ENCODE results near the gene IRF7. TPM values are rescaled to one million over a fixed set of nuclear protein-coding genes. Genes with fewer than 3 reads are reported as not detected.

Gene IRF7
- total and polyA plus RNA-seq, 2 donors from 2014 or later = 21.5 to 36.7 TPM

GRCh38 chr11:568306-569157, 47.2 kb downstream of the IRF7 start:
- DNase-seq (peak; percentile 96 to 98 (median 97)), FAIRE-seq (no peak)
- intact Hi-C loops (cut with DNase I) = no loop called here
- peaks cover 0 to 2% (median 0%) of the 10 kb centered on the region in 3 donors for H3K36me3 ChIP-seq (ENCODE audit: control insufficient read depth in 2 of 3, insufficient read depth in 3 of 3, low read length in 3 of 3)
- H3K4me1 ChIP-seq (ENCODE audit: control insufficient read depth in 2 of 3, insufficient read depth in 2 of 3, low read depth in 1 of 3, low read length in 3 of 3) = peaks cover 0 to 21% (median 8%) of the 10 kb centered on the region in 3 donors
- TF ChIP-seq CTCF (IDR thresholded peaks at IDR 0.05; ENCODE audit: borderline replicate concordance, extremely low read depth, insufficient read depth) = no peak
- no peaks in the 10 kb centered on the region for H3K9me3 ChIP-seq (ENCODE audit: control insufficient read depth in 2 of 3, insufficient read depth in 1 of 3, low read length in 3 of 3)
- no peaks in the 10 kb centered on the region for H3K27me3 ChIP-seq (ENCODE audit: control insufficient read depth, insufficient read depth, low read length)
- peak overlapping the region in 1 of 3 donors; percentile 69 for H3K9ac ChIP-seq (ENCODE audit: low read length in 3 of 3)
- H3K27ac ChIP-seq (ENCODE audit: low read depth in 2 of 2, low read length in 2 of 2) = peak overlapping the region in 1 of 2 donors; percentile 57
- H3K4me3 ChIP-seq (ENCODE audit: low read length in 3 of 3) = peak overlapping the region in 2 of 3 donors; percentile 48 to 60

GRCh38 chr11:567629-568292, 48.0 kb downstream of the IRF7 start:
- FAIRE-seq (no peak), DNase-seq (peak in 1 of 5 donors; percentile 86)
- intact Hi-C loops (cut with DNase I) = no loop called here
- peak overlapping the region in 1 of 3 donors; percentile 55 for H3K9ac ChIP-seq (ENCODE audit: low read length in 3 of 3)
- H3K4me3 ChIP-seq (ENCODE audit: low read length in 3 of 3) = peak overlapping the region in 1 of 3 donors; percentile 37
- peak overlapping the region; percentile 45 to 57 for H3K27ac ChIP-seq (ENCODE audit: low read depth in 2 of 2, low read length in 2 of 2)
- no peak for TF ChIP-seq CTCF (IDR thresholded peaks at IDR 0.05; ENCODE audit: borderline replicate concordance, extremely low read depth, insufficient read depth)
- H3K9me3 ChIP-seq (ENCODE audit: control insufficient read depth in 2 of 3, insufficient read depth in 1 of 3, low read length in 3 of 3) = no peaks in the 10 kb centered on the region
- H3K4me1 ChIP-seq (ENCODE audit: control insufficient read depth in 2 of 3, insufficient read depth in 2 of 3, low read depth in 1 of 3, low read length in 3 of 3) = peaks cover 0 to 23% (median 5%) of the 10 kb centered on the region in 3 donors
- H3K36me3 ChIP-seq (ENCODE audit: control insufficient read depth in 2 of 3, insufficient read depth in 3 of 3, low read length in 3 of 3) = peaks cover 0 to 4% (median 0%) of the 10 kb centered on the region in 3 donors
- H3K27me3 ChIP-seq (ENCODE audit: control insufficient read depth, insufficient read depth, low read length) = no peaks in the 10 kb centered on the region

- intact Hi-C loops (cut with DNase I) = no loop called here
- Histone ChIP-seq H3K27ac (ENCODE audit: low read depth in 2 of 2, low read length in 2 of 2) (peak overlapping the region; percentile 9 to 57), H3K9ac (ENCODE audit: low read length in 3 of 3) (peak overlapping the region in 1 of 3 donors; percentile 55), H3K36me3 (ENCODE audit: control insufficient read depth in 2 of 3, insufficient read depth in 3 of 3, low read length in 3 of 3) (peaks cover 0 to 4% (median 0%) of the 10 kb centered on the region in 3 donors), H3K9me3 (ENCODE audit: control insufficient read depth in 2 of 3, insufficient read depth in 1 of 3, low read length in 3 of 3) (no peaks in the 10 kb centered on the region), H3K4me3 (ENCODE audit: low read length in 3 of 3) (no peak overlapping the region), H3K4me1 (ENCODE audit: control insufficient read depth in 2 of 3, insufficient read depth in 2 of 3, low read depth in 1 of 3, low read length in 3 of 3) (peaks cover 0 to 29% (median 5%) of the 10 kb centered on the region in 3 donors), H3K27me3 (ENCODE audit: control insufficient read depth, insufficient read depth, low read length) (no peaks in the 10 kb centered on the region)
- DNase-seq (peak in 1 of 5 donors; percentile 73), FAIRE-seq (no peak)
- TF ChIP-seq CTCF (IDR thresholded peaks at IDR 0.05; ENCODE audit: borderline replicate concordance, extremely low read depth, insufficient read depth) = no peak
These were observed 48.6 kb downstream of the IRF7 start for GRCh38 chr11:567011-567628.

All from kidney (tissue), 14 donors.